GM21576 (cell line): Measurements from ENCODE around the gene MRPL24.
"Not testable (repeated sequence)": the region's sequence is repeated elsewhere in the genome, so short reads cannot be mapped to it uniquely, and the experiment has no call there.

Experiments
- ATAC-seq: cut with Tn5 transposase; IDR thresholded peaks from one replicate; pipeline ENCODE4 v1.9.1; 2021; ENCODE audit warnings: mild to moderate bottlenecking, moderate library complexity; ENCODE audit not compliant: unreplicated experiment

Gene MRPL24

GRCh38 chr1:156740741-156741480, at the start of gene MRPL24:
Gene MRPL24 (minus strand): TSS chr1:156741088. CDS start chr1:156738704, 2,384 bp downstream.
- ATAC-seq: peak; percentile 82

- ATAC-seq: no peak
Measured at GRCh38 chr1:156789621-156790318, 48.9 kb upstream of the MRPL24 start.

- ATAC-seq: no peak
Measured at GRCh38 chr1:156788136-156788535, 47.2 kb upstream of the MRPL24 start.

GRCh38 chr1:156786640-156787039, 45.8 kb upstream of the MRPL24 start:
- ATAC-seq: no peak

- ATAC-seq: no peak
Measured at GRCh38 chr1:156785458-156785857, 44.6 kb upstream of the MRPL24 start.

- ATAC-seq: no peak
Measured at GRCh38 chr1:156781585-156782186, 40.8 kb upstream of the MRPL24 start.

- no peak for ATAC-seq
Measured at GRCh38 chr1:156777573-156777972, 36.7 kb upstream of the MRPL24 start.

GRCh38 chr1:156776942-156777341, 36.1 kb upstream of the MRPL24 start:
- ATAC-seq: no peak

- no peak for ATAC-seq
Measured at GRCh38 chr1:156775799-156776198, 34.9 kb upstream of the MRPL24 start.

- ATAC-seq: no peak
Measured at GRCh38 chr1:156773607-156774006, 32.7 kb upstream of the MRPL24 start.

- no peak for ATAC-seq
Measured at GRCh38 chr1:156772728-156773497, 32.0 kb upstream of the MRPL24 start.

GRCh38 chr1:156772222-156772621, 31.3 kb upstream of the MRPL24 start:
- ATAC-seq: no peak

- ATAC-seq: no peak
Measured at GRCh38 chr1:156768610-156769295, 27.9 kb upstream of the MRPL24 start.

- ATAC-seq: no peak
Measured at GRCh38 chr1:156767879-156768604, 27.2 kb upstream of the MRPL24 start.

- peak; percentile 93 for ATAC-seq
Measured at GRCh38 chr1:156767101-156767878, 26.4 kb upstream of the MRPL24 start, which contains the start of gene PRCC. Gene PRCC (plus strand): TSS chr1:156767535. CDS start chr1:156767772, 237 bp downstream.

GRCh38 chr1:156766298-156767100, 25.6 kb upstream of the MRPL24 start:
- ATAC-seq: no peak

- no peak for ATAC-seq
Measured at GRCh38 chr1:156765666-156766065, 24.8 kb upstream of the MRPL24 start.

- ATAC-seq: not testable (repeated sequence)
Measured at GRCh38 chr1:156765136-156765535, 24.2 kb upstream of the MRPL24 start.
